NCI-H146 treated with DMSO at 0.1 percent for 48 hours (cell line): ENCODE measurements around the gene GGCT.

ENCODE experiments used
- DNase-seq: peaks from one replicate; lab custom pipeline; 2025; ENCODE audit not compliant: unreplicated experiment; lab: John Stamatoyannopoulos, UW

Gene GGCT

DNA sequence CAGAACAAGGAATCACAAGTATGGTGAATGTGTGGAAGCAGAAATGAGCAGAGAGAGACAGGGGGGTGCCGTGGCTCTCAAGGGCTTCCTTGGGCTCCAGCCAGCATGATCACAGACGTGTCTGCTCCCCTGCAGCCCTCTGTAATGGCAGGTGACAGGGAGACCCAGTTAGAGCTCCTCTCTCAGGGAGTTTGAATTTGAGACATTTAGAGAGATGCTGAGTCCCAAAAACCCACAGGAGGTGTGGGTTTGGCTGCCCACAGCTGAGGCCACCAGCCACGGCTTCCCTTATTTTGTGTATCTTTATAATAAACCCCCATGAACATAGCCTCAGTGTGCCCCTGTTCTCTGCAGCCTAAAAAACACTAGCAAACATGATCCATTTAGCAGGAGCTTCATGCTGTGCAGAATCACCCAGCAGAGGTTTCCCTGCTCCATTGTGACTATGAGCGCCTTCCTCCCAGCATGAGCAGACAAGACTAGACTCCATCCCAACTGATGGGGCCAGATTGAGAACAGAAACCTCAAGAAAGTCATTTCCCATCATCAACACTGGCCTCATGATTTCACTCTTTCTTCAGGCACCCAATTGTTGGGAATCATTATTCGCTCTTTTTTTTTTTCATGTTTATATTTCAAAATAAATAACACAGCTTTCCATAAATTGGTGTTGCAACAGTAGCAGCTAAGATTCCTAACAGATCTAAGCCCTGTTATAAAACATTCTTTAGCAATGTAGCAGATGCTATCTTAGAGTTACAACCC is 39.4 kb downstream of the GGCT start:
- no peak for DNase-seq

DNA sequence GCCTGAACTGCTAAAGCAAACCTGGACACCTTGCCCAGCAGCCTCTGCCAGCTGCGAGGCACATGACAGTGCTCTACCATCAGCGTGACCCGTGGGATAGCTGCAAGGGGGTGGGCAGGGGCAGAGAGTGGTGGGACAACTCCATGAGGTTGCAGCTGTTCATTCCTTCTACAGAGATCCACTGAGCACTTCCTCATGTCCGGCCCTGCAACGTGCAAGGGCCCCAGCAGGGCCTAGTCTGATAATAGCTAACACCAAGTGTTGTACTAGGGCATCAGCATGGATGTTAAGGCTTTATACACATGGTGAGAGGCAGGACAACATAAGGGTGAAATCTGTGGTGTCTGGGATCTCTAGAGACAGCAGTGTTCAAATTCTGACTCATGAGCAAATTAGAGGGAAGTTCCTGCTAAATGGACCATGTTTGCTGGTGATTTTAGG is 40.4 kb downstream of the GGCT start:
- no peak for DNase-seq

DNA sequence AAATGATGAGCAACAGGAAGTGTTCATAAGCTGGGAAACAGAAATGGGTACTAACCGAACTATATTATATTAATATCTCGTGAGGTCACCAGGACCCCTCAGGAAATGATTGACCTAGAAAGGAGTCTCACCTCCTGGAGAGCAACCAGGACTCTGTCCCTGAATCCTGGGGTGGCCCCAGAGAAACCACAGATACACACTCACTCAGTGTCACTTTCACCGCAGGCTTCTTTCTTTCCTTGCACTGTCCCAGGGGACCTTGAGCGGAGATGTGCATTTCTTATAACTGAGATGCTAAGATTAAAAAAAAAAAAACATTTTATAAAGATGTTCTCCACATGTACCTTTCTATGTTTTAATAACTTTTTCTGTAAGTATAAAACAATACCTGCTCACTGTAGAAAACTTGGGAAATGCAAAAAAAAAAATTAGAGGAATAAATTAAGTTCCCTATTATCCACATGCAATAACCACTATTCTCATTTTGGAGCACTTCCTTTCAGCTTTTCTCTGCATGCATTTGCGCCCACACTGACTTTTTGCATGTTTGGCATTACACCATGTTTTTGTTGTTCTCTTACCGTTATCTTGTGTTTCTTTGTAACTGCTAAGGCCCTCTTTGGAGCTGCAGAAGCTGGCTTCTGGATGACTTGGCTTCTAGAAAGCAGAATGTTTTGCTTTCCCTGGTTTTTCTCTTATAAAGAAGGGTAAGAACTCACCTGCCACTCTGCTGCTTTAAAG is 41.1 kb downstream of the GGCT start:
- no peak for DNase-seq

DNA sequence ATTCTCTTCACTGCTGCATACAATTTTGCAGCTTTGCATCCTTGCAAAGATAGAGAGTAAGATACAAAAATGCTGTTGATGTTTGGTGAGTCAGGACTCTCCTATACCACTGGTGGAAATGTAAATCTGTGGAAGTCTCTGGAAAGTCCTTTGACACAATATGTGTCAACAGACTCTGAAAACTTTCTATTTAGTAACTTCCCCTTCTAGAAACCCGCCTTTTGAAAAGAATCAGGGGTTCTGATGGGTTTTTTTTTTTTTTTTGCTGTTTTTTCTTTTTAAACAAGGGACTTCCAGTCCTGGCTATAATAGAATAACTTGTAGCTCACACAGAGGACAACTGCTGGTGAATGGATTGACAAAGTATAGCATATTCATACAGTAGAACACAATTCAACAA is 42.5 kb downstream of the GGCT start:
- no peak for DNase-seq

DNA sequence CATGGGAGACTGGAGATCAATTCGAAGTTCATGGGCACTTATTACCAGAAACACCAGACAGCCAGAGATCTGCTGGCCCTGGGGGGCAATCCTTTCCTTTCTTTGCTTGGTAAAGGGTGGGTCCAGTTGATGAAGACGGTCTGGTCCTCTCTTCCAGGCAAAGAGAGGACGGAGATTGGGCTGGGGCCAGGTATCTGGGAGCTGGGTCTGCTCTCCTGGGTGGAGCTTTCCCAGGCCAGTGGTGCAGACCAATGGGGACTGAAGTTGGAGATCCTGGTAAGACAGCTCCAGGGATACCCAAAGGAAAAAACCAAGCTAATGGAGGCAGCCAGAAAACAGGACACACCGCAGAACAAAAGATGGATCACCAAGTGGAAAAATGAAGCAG is 44.4 kb downstream of the GGCT start:
- DNase-seq: no peak

DNA sequence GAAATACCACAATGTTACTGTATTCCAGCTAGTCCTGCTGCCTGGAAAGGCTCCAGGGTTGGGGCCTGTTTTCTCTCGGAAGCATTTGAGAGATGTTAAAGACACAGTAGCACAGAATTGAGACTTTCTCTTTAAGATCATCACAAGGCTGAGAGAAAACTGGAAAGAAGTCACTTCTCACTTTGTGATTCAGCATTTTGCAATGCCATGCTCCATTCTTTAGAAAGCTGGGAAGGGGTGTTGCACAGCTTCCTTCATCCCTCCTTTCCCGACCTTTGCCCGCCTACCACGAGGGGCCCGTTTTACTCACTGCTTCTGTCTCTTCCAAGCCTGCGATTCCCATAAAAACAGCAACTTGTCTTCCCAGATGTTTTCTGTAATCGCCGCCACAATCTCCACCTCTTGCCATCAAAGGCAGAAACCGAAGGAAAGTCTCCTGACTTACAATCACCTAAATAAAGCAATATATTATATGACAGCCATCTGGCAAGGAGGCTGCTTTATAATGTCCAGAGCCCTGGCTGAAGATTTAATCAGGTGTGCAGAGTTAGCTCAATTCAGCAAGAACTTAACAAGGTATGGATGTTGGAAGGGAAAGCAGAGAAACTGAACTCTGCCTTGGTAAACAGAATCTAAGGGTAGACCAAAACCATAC is 44.9 kb downstream of the GGCT start:
- no peak for DNase-seq

DNA sequence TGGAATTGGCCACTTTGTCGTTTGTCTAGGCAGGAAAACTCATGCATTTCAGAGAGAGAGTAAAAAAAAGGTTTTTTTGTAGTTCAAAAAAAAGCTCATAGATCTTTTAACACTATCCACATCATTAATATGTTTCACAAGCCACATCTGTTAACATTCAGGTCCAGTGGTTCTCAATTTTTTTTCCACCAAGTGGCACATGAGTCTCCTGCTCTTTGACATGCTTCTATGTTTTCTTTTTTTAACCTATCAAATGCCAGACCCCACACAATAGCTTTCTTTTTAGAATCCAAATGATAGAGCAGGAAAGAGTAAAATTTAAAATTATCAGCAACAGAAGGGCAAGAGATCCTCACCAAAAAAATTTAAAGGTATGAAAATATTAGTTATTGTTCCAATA is 46.3 kb downstream of the GGCT start:
- DNase-seq: no peak

DNA sequence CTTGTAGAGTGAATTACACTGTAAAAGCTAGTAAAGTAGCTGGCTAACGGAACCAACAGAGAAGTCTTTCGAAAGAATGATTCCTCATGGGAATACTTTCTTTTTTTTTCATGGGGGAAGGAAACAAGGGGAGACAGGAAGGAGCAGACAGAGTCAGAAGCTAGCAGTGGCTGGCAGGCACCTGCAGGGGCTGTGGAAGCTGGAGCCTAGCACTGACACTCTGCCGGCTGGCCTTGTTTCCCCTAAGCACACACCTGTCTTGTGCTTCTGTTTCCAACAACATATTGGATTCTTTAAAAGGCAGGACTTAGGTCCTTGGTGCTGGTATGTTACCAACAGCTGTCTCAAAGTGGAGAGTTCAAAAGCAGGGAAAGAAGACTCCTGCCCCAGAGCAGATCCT is 50.7 kb downstream of the GGCT start:
- DNase-seq: no peak

DNA sequence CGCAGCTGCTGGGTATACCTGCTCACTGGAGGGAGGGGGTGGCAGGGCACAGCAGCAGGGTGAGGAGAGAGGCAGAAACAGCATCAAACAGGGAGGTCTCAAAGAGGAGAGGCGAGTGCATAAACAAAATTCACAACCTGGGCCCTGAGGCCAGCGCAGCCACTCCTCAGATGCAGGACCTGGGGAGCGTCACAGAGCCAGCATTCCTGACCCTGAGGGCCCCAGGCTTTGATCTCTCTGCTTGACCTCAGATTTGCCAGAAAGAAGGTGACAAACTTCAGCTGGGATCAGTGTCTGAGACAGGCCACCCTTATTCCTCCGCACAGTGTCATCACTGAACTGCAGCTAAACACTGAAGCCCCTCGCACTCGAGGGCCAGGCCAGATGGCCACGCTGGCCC is 51.6 kb downstream of the GGCT start:
- DNase-seq: no peak

DNA sequence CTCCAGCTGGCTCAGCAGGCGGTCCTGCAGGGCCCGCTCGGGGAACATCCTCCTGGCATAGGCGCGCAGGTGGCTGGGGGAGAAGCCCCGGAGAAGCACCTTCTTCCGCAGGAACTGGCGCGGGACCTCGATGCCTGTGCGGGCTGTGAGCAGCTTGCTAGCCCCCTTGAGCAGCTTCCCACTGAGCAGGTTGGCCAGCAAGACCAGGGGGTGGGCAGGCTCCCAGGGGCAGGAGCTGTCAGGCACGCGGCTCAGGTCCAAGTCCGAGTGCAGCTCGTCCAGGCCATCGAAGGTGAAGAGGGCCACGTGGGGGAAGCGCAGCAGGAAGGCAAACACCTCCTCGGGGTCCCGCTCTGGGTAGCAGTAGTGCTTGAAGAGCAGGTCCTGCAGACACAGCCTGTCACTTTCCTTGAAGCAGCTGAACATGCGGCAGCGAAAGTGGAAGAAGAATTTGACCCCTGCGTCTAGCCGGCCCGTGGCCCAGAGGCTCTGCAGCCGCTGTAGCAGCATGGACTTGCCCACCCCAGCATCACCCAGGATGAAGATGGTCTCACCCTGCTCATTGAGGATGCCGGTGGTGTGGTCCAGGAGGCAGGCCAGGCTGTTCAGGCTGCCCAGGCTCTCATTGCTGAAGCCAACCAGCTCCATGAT is 52.2 kb downstream of the GGCT start:
- no peak for DNase-seq

DNA sequence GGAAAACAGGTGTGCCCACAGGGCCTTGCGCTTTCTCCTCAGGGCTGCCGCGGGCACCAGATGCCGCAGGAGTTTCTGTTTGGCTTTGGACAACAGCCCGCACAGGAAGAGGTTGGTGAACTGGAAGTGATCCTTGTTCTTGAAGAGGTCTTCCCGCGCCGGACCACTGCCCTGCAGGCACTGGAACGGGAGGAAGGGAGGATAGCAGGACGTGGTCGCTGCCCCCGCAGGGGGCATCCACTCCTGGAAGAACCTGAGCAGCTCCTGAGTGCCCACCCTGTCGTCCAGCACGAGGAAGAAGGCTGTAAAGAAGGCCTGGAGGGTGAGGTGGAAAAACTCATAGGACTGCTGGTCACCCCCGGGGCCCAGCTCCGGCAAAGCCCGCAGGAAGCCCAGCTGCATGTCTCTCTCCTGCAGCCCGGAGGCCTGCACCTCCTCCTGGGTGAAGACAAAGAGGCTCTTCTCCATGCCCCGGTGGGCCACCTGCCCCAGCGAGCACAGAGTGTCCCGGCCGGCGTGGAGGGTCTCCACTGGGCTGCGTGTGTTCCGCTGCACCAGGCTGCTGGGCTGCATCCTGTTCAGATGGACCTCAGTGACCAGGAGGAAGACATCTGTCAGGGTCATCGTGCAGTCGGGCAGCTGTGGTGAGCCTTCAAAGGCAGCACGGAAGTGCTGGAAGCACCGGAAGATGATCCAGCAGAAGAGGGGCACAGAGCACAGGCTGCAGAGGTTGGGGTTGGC is 52.9 kb downstream of the GGCT start:
- no peak for DNase-seq

DNA sequence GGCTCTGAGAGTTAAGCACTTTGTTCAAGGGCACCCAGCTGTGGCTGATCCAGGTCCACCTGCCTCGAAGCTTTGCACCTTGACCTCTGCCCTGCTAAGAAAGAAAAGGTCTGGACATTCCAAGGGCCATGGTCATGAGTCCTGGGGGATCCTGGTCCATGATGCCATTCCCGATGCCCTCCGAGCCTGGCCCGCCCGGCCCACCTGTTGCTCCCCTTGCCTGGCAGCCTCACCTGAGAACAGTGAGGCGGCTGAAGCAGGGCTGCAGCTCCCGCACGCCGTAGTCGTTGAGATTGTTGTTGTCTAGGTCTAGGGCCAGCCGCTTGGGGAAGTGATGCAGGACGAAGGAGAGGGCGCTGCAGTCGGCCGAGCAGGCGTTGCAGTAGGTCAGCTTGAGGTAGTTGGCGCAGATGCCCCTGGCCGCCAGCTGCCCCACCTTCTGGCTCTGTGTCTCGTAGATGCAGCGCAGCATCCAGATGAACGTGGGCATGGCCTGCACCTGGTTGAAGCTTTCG is 53.6 kb downstream of the GGCT start:
- no peak for DNase-seq

DNA sequence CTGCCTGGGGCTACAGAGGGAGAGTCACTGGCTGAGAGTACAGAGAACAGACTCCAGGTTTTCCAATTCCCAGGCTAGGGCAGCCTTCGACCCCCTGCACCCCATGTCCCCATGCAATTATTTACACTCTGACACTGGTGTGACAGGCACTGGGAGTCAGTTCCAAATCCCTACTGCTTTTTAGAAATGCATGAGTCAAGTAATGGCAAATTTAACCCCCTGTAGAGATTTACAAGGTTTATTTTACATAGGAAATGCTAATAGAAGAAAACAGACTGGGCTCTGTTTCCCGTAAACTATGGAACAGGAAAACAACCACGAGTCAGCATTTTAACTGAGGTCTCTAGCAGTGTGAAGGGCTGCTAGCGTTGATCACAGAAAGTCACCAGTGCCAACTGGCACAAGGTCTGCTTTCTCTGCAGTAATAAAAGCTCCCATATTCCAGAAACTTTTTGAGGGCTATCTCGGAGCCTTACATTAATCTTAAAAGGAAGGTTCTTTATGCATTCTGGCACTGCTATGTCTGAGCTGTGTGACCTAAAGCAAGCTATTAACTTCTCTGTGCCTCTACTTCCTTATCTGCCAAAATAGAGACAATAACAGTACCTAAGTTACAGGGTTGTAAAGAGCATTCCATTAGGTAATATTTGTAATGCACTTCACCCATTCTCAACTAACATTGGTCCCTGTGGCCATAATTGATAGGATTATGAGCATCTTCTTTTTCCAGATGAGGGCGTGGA is 54.2 kb downstream of the GGCT start:
- DNase-seq: no peak

DNA sequence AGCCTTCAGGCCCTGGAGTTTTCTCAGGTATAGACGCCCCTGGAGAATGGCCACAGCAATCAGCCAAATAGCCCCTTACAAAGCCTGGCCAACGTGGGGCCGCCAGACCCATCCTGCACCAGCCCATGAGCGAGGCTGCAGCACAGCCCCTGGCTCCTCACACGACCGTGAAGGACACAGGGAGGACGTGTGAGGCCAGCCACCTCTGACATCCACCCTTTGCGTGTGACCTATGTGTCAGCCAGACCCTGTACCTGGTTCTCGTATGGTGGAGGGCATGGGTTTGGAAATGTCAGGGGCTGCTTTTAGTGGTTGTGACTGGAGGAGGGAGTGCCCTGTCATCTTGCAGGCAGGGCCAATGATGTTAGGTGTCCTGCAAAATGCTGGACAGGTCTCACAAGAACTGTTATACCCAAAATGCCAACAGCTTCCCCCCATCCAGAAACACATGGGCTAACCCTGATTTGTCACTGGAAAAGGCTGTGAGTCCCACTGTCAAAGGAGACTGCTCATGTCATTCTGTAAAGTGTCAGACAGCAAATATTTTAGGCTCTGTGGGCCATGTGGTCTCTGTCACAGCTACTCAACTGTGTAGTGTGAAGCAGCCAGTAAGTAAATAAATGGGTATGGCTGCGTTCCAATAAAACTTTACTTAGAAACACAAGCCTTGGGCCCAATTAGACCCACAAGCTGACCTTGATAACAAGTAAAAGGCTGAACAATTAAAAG is 56.0 kb downstream of the GGCT start:
- DNase-seq: no peak

DNA sequence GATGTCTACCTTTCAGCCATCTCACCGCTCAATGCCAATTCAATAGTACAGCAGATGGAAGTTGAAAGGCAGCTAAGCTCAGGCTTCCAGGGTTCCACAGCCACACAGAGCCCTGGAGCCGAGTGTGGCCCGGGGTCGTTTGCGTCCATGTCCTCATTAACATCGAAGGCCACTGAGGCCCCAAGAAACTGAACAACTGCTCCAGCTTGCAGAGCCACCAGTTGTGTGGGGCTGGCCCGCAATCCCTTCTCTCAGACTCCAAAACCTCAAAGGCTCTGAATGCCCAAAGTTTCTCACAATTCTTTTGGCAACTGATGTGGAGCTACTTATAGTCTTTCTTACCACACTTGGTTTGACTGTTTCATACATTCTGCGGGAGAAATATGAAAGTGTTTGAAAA is 57.2 kb downstream of the GGCT start:
- DNase-seq: no peak
